ENCODE data around the gene DAPK2.

- no peak for TF ChIP-seq EZH2 (IDR thresholded peaks at IDR 0.05; ENCODE audit: insufficient read depth, poor library complexity, severe bottlenecking)
- TF ChIP-seq EZH2phosphoT487 (IDR thresholded peaks at IDR 0.05; ENCODE audit: insufficient read depth, low read depth) = no peak
These were observed 144.2 kb downstream of the DAPK2 start for GRCh38 chr15:63901912-63902670.

Measured in GM23248 (cell line).